Activated CD4-positive, alpha-beta memory T cell treated with anti-CD3 and anti-CD28 coated beads for 36 hours (primary cell): ENCODE measurements around the gene CLIP4. TPM values are rescaled to one million over a fixed set of nuclear protein-coding genes. Genes with fewer than 3 reads are reported as not detected.
A peak's percentile ranks its signal among the peaks of the same experiment; 100 is the strongest.

ENCODE experiments used
- CTCF ChIA-PET: fragments of 350-600 bp; sonication (Branson Sonifier 250); formaldehyde crosslinking; loops from one replicate; lab custom pipeline; 2021; ENCODE audit warnings: antibody characterized with exemption, inconsistent platforms; lab: Charles Lee
- POLR2A ChIA-PET: fragments of 350-600 bp; sonication (Branson Sonifier 250); formaldehyde crosslinking; loops from one replicate; lab custom pipeline; 2021; ENCODE audit warnings: antibody characterized with exemption; lab: Charles Lee
- DNase-seq: peaks from one replicate; pipeline ENCODE4 v3.0.0-alpha.2; 2020
- H3K27ac Mint-ChIP-seq: one replicate; pipeline ENCODE4 v1.8.0; 2021; ENCODE audit warnings: mixed read lengths
- H3K27me3 Mint-ChIP-seq: one replicate; pipeline ENCODE4 v1.8.0; 2021; ENCODE audit warnings: mixed read lengths
- H3K36me3 Mint-ChIP-seq: one replicate; pipeline ENCODE4 v1.8.0; 2021; ENCODE audit warnings: mixed read lengths
- H3K4me1 Mint-ChIP-seq: one replicate; pipeline ENCODE4 v1.8.0; 2021; ENCODE audit warnings: low read depth, mixed read lengths
- H3K4me3 Mint-ChIP-seq: one replicate; pipeline ENCODE4 v1.8.0; 2021; ENCODE audit warnings: mild to moderate bottlenecking, mixed read lengths
- H3K9me3 Mint-ChIP-seq: one replicate; pipeline ENCODE4 v1.8.0; 2021; ENCODE audit warnings: mixed read lengths
- intact Hi-C: fragments of 100-400 bp; cut with micrococcal nuclease; formaldehyde crosslinking; loops from one replicate; pipeline ENCODE4 v1.15.1; 2023
- total RNA-seq, 2 experiments: library from RNA; stranded (reverse); gene quantifications; one replicate each; pipeline ENCODE4 v1.2.3, GENCODE V29; 2021

The CLIP4 gene
- total RNA-seq, 2 experiments from 2014 or later: 26.5 to 27.9 TPM

- H3K27ac Mint-ChIP-seq: no peak overlapping the region
- peaks cover under 1% of the 10 kb centered on the region for H3K9me3 Mint-ChIP-seq
- intact Hi-C loops: no loop called here
- no peak for DNase-seq
- POLR2A ChIA-PET: no interaction called here
- peaks cover 25% of the 10 kb centered on the region for H3K36me3 Mint-ChIP-seq
- peaks cover 6% of the 10 kb centered on the region for H3K4me1 Mint-ChIP-seq
- CTCF ChIA-PET: interaction anchor here (1.3 kb wide), 1 partner anchor 14 kb away, joined by 7 read pairs; no protein-coding TSS in a partner anchor
- no peaks in the 10 kb centered on the region for H3K27me3 Mint-ChIP-seq
- no peak overlapping the region for H3K4me3 Mint-ChIP-seq
These were observed 67.1 kb downstream of the CLIP4 start for GRCh38 chr2:29182334-29182733.

- ChIA-PET POLR2A (no interaction called here), CTCF (no interaction called here)
- peaks cover 29% of the 10 kb centered on the region for H3K36me3 Mint-ChIP-seq
- intact Hi-C loops: no loop called here
- peaks cover 5% of the 10 kb centered on the region for H3K9me3 Mint-ChIP-seq
- H3K27ac Mint-ChIP-seq: no peak overlapping the region
- H3K4me1 Mint-ChIP-seq: peaks cover 10% of the 10 kb centered on the region
- DNase-seq: no peak
- H3K27me3 Mint-ChIP-seq: no peaks in the 10 kb centered on the region
- H3K4me3 Mint-ChIP-seq: no peak overlapping the region
These were observed 67.7 kb downstream of the CLIP4 start for GRCh38 chr2:29182920-29183319.

- no peak overlapping the region for H3K27ac Mint-ChIP-seq
- no peaks in the 10 kb centered on the region for H3K27me3 Mint-ChIP-seq
- POLR2A ChIA-PET: no interaction called here
These were observed 69.3 kb downstream of the CLIP4 start for GRCh38 chr2:29184531-29184930.

DNA sequence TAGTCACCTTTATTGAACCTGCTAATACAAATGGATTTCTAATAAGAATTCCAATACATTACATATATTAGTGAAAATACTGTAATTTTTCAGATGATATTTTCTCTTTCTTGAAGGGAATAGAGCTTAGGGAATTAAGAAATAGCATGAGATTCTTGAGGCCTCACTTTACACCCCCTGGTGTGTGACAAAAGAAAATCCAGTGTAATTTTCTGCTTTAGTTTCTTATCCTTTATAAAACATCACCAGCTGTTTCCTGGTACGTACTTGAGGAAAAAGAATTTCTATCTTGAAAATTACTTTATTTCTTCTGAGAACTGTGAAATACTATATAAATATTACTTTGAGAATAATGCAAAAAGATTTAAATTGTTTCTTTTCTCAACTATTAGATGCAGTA is 71.6 kb downstream of the CLIP4 start:
- CTCF ChIA-PET: interaction anchor here (1.1 kb wide), 1 partner anchor 122 kb away, joined by 3 read pairs; no protein-coding TSS in a partner anchor
- POLR2A ChIA-PET: no interaction called here
- H3K27ac Mint-ChIP-seq: no peak overlapping the region
- intact Hi-C loops: no loop called here
- no peaks in the 10 kb centered on the region for H3K27me3 Mint-ChIP-seq
- peaks cover 5% of the 10 kb centered on the region for H3K9me3 Mint-ChIP-seq
- no peak for DNase-seq
- peaks cover 6% of the 10 kb centered on the region for H3K4me1 Mint-ChIP-seq
- no peak overlapping the region for H3K4me3 Mint-ChIP-seq
- peaks cover 30% of the 10 kb centered on the region for H3K36me3 Mint-ChIP-seq

More at GRCh38 chr2:29184531-29184930, 69.3 kb downstream of the CLIP4 start:
- CTCF ChIA-PET: interaction anchor here (0.8 kb wide), 1 partner anchor 9 kb away, joined by 3 read pairs; no protein-coding TSS in a partner anchor
- intact Hi-C loops: no loop called here
- no peak for DNase-seq
- H3K4me1 Mint-ChIP-seq: peaks cover 10% of the 10 kb centered on the region
- H3K9me3 Mint-ChIP-seq: peaks cover 5% of the 10 kb centered on the region
- peaks cover 32% of the 10 kb centered on the region for H3K36me3 Mint-ChIP-seq
- no peak overlapping the region for H3K4me3 Mint-ChIP-seq

- CTCF ChIA-PET: no interaction called here
These were observed 72.7 kb downstream of the CLIP4 start for GRCh38 chr2:29187926-29188325.

GRCh38 chr2:29189052-29189451 is 73.8 kb downstream of the CLIP4 start:
- no peak for DNase-seq
- H3K9me3 Mint-ChIP-seq: peaks cover 5% of the 10 kb centered on the region
- H3K27me3 Mint-ChIP-seq: no peaks in the 10 kb centered on the region
- ChIA-PET CTCF (no interaction called here), POLR2A (no interaction called here)
- H3K4me3 Mint-ChIP-seq: no peak overlapping the region
- no peak overlapping the region for H3K27ac Mint-ChIP-seq
- peaks cover 23% of the 10 kb centered on the region for H3K36me3 Mint-ChIP-seq
- intact Hi-C loops: no loop called here
- H3K4me1 Mint-ChIP-seq: peaks cover 6% of the 10 kb centered on the region

More at GRCh38 chr2:29187926-29188325, 72.7 kb downstream of the CLIP4 start:
- intact Hi-C loops: no loop called here
- no peak for DNase-seq
- no peaks in the 10 kb centered on the region for H3K27me3 Mint-ChIP-seq
- H3K4me3 Mint-ChIP-seq: no peak overlapping the region
- H3K4me1 Mint-ChIP-seq: peaks cover 6% of the 10 kb centered on the region
- H3K9me3 Mint-ChIP-seq: peaks cover 5% of the 10 kb centered on the region
- H3K27ac Mint-ChIP-seq: no peak overlapping the region
- H3K36me3 Mint-ChIP-seq: peaks cover 24% of the 10 kb centered on the region
- POLR2A ChIA-PET: no interaction called here

DNA sequence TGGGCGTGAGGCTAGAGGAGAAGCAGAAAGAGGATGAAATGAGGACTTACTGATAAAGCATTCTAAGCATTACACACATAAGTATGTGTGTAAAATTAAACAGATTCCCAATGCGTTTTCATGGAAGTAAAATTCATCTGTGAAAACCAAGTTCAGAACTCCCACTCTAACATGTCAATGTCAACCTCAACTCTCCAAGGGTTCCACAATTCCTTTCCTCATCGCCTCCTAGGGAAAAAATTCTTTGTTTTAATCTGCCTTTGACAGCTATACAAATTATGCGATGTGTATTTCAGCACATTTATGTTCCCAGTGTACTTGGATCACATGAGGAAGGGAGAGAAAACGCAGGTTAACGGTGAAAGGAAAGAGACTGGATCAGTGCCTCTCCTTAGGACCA is 76.6 kb downstream of the CLIP4 start:
- peaks cover 9% of the 10 kb centered on the region for H3K36me3 Mint-ChIP-seq
- ChIA-PET CTCF (no interaction called here), POLR2A (no interaction called here)
- intact Hi-C loops: no loop called here
- H3K9me3 Mint-ChIP-seq: peaks cover 5% of the 10 kb centered on the region
- no peaks in the 10 kb centered on the region for H3K27me3 Mint-ChIP-seq
- no peak overlapping the region for H3K27ac Mint-ChIP-seq
- H3K4me1 Mint-ChIP-seq: peaks cover 6% of the 10 kb centered on the region
- H3K4me3 Mint-ChIP-seq: no peak overlapping the region
- DNase-seq: no peak

GRCh38 chr2:29192526-29192925 is 77.3 kb downstream of the CLIP4 start:
- Mint-ChIP-seq H3K4me3 (no peak overlapping the region), H3K27ac (no peak overlapping the region), H3K36me3 (peaks cover 5% of the 10 kb centered on the region), H3K27me3 (no peaks in the 10 kb centered on the region), H3K9me3 (peaks cover 3% of the 10 kb centered on the region), H3K4me1 (peaks cover 5% of the 10 kb centered on the region)
- intact Hi-C loops: no loop called here
- ChIA-PET CTCF (interaction anchor here (1.9 kb wide), 1 partner anchor 234 kb away, joined by 7 read pairs; no protein-coding TSS in a partner anchor), POLR2A (no interaction called here)
- DNase-seq: no peak

GRCh38 chr2:29193111-29193510 is 77.9 kb downstream of the CLIP4 start:
- no peaks in the 10 kb centered on the region for H3K9me3 Mint-ChIP-seq
- POLR2A ChIA-PET: no interaction called here
- no peaks in the 10 kb centered on the region for H3K27me3 Mint-ChIP-seq
- H3K27ac Mint-ChIP-seq: no peak overlapping the region
- intact Hi-C loops: no loop called here
- DNase-seq: no peak
- no peak overlapping the region for H3K4me3 Mint-ChIP-seq
- peaks cover under 1% of the 10 kb centered on the region for H3K4me1 Mint-ChIP-seq
- CTCF ChIA-PET: interaction anchor here (1.9 kb wide), 1 partner anchor 234 kb away, joined by 7 read pairs; no protein-coding TSS in a partner anchor
- H3K36me3 Mint-ChIP-seq: peaks cover under 1% of the 10 kb centered on the region

DNA sequence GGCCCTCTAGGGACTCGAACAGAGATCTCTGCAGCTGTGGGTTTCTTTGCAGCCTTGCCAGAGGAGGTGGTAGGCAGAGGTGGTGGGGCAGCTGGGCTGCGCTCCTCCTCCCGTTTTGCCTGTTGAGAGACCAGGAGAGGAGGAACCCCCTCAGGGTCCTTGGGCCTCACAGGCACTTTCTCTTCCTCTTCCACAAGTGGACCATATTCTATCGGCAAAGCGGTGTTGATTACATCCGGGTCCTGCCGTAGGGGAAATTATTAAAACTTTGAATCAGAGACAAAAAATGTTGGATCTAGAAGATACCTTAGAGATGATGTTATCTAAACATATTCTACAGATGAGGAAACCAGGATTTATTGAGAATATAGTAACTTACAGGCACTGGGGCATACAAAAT is 78.5 kb downstream of the CLIP4 start:
- Mint-ChIP-seq H3K36me3 (no peaks in the 10 kb centered on the region), H3K27me3 (no peaks in the 10 kb centered on the region), H3K27ac (no peak overlapping the region), H3K4me1 (no peaks in the 10 kb centered on the region), H3K4me3 (no peak overlapping the region), H3K9me3 (no peaks in the 10 kb centered on the region)
- ChIA-PET POLR2A (no interaction called here), CTCF (interaction anchor here (1.9 kb wide), 1 partner anchor 235 kb away, joined by 7 read pairs; no protein-coding TSS in a partner anchor)
- intact Hi-C loops: no loop called here
- DNase-seq: no peak

DNA sequence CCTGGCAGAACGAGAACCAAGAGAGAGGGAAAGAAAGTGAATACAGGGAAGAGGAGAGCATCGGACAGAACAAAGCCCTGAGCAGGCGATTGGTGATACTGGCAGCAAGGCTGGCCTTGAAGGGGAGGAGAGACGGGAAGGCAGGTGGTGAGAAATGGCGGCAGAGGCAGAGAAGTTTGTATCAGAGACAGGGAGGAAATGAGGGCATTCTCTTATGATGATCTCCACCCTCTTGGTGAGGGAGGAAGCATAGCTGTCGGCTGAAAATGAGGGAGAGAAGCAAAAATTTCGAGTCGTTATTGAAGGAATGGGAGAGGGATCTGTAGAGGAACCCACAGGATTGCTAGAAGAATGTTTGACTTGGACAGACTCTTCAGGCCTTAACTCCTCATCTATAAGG is 80.6 kb downstream of the CLIP4 start:
- no peaks in the 10 kb centered on the region for H3K36me3 Mint-ChIP-seq
- intact Hi-C loops: loop anchor here (1.0 to 2.0 kb wide), 3 partner anchors 183 to 374 kb away; no protein-coding TSS in a partner anchor
- no peak for DNase-seq
- ChIA-PET CTCF (interaction anchor here (1.0 to 2.4 kb wide), 3 partner anchors 14 to 240 kb away, joined by 3 to 12 read pairs (median 7); no protein-coding TSS in a partner anchor), POLR2A (no interaction called here)
- H3K4me3 Mint-ChIP-seq: no peak overlapping the region
- no peaks in the 10 kb centered on the region for H3K27me3 Mint-ChIP-seq
- no peak overlapping the region for H3K27ac Mint-ChIP-seq
- no peaks in the 10 kb centered on the region for H3K4me1 Mint-ChIP-seq
- no peaks in the 10 kb centered on the region for H3K9me3 Mint-ChIP-seq

GRCh38 chr2:29196792-29197788 is 81.9 kb downstream of the CLIP4 start:
- peak; percentile 85 for DNase-seq
- Mint-ChIP-seq H3K9me3 (no peaks in the 10 kb centered on the region), H3K4me3 (no peak overlapping the region), H3K36me3 (no peaks in the 10 kb centered on the region), H3K4me1 (no peaks in the 10 kb centered on the region), H3K27me3 (no peaks in the 10 kb centered on the region), H3K27ac (no peak overlapping the region)
- ChIA-PET CTCF (interaction anchor here (1.0 to 2.4 kb wide), 4 partner anchors 180 to 241 kb away, joined by 3 to 12 read pairs (median 4); no protein-coding TSS in a partner anchor), POLR2A (no interaction called here)
- intact Hi-C loops: loop anchor here (1.0 to 2.0 kb wide), 3 partner anchors 184 to 376 kb away; no protein-coding TSS in a partner anchor
